HG02970 (cell line): ENCODE data around the gene ABCB9.

Experiments used
- ATAC-seq: cut with Tn5 transposase; IDR thresholded peaks from one replicate; pipeline ENCODE4 v1.9.1; 2021; ENCODE audit warnings: mild to moderate bottlenecking, moderate library complexity, moderate number of reproducible peaks; ENCODE audit not compliant: unreplicated experiment, low FRiP score

ABCB9 gene

DNA sequence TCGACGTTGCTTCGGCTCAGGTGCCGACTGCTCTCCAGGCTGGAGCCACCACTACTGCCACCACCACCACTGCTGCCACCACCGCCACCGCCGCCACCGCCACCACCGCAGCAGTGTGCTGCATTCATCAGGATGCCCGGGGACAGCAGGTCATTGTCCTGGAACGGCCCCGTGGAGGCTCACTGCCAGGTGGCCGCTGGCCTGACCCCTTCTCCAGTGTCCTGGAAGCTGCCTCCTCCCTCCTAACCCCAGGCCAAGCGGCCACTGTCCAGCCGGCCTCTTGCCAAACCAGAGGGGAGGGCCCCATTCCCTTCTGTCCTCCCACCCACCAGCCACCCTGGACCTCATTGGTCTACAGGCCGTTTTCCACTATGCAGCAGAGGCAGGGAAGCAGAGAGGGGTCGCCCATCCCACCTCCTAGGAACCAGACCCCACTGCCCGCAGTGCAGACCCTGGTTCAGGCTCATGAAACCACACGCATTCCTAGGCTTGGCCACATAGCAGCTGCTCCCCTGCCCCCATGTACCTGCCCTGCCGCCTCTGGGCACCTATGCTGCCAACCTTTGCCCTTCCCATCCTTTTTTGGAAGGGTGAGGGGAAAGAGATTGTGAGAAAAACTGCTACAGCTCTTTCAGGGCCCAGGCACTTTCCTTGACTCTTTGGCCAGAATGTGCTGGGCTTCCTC lies 29.4 kb upstream of the ABCB9 start:
- no peak for ATAC-seq

DNA sequence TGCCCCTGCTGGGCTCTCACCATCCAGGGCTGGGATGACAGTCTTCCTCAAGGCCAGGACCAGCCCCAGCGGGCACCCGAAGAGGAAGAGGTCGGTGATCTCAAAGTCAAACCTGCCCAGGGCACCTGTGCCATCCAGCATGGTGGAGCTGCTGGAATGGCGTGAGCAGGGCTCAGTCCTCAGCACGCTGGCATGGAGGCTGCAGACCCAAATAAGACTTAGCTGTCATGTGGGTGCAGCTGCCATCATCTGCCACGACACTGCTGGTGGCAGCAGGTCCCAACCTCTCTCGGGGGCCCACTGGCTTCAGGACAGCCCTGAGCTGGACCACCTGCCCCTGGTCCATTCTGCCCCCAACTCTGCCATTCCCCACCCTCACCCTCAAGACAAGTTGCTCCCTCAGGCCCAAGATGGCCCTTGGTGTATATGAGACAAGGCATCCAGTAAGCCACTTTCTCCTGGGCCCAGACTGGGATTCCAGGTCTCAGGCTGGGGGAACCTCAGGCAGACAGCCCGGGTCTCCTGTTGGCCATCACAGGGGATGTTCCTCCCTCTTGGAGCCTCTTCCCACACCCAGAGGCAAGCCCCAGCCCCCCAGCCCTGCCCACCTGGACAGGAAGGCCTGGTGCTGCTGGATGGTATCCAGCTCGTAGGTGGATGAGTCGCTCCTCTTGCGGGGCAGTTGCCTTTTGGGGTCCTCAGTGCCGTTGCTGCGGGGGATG lies 28.7 kb upstream of the ABCB9 start:
- no peak for ATAC-seq

DNA sequence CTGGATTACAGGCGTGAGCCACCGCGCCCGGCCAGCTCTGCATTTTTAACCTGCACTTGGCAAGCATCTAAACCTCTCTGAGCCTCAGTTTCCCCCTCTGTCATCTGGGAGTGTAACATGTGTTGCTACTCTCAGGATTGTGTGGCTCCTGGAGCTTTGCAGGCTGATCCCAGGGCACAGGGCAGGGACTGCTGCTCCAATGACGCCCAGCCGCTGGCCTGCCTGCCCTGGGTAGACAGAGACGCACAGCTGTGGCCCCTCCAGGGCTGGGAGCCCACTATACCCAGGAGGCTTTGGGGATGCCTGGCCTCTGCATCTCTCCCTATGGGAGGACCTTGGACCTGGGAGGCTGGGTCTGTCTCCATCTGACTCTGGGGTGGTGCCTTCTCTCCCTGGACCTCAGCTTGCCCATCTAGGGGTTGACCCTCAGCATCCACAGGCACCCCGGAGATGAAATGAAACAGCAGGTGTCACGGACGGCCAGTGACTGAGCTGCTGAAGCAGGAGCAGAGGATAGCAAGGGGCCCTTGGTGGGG lies 27.9 kb upstream of the ABCB9 start:
- ATAC-seq = no peak

DNA sequence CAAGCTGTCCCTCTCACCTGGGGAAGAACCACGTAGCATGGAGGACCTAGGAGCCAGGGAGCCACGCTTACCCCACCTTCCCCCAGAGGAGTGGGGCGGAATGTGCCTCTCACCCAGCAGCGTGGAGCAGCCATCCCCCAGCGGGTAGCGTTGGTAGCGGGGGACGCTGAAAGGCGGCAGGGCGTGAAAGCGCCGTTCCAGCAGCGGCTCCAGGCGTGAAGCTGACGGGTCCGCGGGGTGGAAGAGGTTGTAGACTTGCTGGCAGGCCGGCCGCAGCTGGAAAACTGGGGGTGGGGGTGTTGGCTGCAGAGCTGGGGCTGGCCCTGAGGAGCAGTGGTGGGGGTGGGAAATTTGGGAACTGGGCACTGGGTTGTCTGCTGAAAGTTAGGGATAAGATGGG lies 26.1 kb upstream of the ABCB9 start:
- ATAC-seq = no peak

DNA sequence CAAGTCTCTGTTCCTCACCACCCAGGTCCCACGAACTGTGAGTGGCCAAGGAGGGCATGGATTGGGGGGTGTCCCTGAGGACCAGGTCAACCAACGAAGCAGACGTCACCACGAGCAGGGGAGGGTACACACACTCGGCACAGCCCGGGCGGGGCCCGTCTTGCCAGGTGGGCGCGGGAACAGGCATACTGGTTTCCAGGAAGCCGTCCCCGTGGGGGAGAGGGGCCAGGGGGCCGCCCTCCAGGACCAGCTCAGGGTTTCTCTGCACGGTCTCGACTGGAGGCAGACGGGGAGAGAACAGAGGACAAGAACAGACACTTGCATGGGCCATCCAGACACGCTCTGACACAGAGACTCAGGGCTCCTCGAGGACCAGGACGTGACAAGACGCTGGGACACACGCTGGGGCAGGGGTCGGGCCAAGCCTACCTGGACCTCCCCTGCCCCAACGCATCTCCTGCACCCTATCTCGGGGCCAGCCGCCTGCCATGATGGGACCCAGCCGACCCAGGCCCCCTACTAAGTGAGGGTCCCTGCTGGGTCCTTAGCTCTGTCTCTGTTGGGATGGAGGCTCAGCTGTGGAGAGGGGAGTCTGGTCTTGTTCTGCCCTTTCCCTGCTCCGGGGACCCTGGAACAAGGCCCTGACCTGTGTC lies 25.5 kb upstream of the ABCB9 start:
- ATAC-seq = no peak

DNA sequence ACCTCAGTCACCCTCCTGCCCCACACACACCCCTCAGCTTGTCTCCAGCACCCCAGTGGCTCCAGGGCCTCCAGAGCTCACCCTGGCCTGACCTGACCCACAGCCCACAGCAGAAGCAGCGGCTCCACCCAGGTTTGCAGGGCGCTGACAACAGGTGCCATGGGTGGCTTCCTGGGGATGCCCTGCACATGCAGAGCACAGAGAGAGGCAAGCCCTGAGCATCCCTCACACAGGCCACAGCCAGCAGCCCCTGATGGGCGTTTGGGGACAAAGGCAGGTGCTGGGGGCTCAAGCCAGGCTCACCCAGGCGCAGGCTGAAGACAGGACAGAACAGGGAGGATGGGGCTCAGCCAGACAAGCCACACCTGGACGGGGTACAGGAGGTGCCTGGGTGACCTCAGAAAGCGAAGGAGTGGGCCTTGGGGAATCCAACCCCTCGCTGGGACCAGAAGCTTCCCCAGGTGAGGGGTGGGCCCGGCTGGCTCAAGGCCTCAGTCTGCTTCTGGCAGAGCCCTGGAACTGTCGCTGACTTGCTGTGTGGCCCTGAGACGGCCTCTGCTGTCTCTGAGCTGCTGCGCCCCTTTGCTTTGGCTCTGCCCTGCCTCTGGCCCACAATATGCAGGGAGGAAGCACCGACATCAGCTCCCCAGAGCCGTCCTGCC lies 24.8 kb upstream of the ABCB9 start:
- no peak for ATAC-seq

DNA sequence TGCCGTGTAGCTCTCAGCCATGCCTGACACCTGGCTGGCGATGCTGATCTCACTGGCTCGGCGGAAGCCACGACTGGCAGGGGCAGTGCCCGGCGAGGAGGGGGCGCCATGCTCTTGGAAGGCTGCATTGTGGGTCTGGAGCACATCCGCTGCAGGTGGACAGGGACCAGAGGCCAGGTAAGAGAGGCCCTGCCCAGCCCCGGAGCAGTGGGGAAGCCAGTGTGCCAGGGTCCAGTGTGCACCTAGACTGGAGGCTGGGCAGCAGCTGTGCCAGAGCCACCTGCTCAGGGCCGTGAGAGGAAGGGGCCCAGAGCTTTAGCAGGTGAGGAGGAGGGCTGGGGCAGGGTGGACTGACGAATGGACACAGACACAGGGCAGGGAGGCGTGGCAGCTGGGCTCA lies 24.3 kb upstream of the ABCB9 start:
- no peak for ATAC-seq

DNA sequence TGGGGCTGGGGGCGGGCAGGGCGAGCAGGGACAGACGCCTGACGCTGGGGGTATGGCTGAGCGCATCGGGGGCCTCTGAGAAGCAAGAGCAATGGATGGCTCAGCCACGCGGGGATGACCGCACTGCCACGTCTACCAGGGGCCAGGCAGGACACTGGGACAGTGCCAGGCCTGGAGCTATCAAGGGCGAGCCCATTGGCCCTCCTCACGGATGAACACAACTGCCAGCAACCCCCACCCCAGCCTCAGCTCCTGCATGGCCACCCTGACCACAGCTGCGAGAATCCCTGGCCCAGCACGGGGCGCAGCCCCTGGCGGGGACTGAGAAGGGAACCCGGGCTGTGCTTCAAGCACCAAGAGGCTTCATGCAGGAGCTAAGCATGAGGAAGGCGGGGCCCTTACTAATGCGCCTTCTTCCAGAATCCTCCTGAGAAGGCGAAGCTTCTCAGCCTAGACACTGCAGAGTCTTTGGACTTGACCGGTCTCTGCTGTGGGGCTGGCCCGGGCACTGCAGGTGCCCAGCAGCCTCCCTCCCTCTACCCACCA lies 23.7 kb upstream of the ABCB9 start:
- no peak for ATAC-seq

DNA sequence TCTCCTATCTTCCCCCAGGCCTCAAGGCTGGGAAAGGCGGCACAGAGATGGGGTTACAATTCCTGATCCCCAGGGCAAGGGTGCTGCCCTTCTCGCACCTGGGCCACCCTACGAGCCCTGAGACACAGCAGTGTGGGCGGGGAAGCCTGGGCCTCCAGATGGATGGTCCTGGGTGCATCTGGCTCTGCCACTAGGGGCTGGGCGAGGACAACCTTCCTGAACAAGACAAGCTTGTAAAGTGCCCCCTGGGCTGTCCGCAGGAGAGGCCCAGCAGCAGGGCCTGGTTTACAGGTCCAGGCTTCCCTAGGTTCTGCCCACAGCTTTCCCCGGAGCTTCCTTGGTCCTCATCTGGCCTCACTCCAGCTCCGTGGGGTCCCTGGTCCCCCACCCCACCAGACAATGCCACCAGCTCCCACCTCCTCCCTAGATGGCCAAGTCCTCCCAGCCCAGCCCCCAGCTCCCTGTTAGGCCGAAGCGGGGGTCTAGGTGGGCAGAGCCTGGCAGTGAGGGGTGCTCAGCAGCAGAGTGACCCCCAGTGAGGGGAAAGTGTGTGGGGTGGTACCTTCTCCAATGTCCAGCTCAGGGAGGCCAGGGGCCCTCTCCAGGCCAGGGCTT lies 23.1 kb upstream of the ABCB9 start:
- ATAC-seq = no peak

DNA sequence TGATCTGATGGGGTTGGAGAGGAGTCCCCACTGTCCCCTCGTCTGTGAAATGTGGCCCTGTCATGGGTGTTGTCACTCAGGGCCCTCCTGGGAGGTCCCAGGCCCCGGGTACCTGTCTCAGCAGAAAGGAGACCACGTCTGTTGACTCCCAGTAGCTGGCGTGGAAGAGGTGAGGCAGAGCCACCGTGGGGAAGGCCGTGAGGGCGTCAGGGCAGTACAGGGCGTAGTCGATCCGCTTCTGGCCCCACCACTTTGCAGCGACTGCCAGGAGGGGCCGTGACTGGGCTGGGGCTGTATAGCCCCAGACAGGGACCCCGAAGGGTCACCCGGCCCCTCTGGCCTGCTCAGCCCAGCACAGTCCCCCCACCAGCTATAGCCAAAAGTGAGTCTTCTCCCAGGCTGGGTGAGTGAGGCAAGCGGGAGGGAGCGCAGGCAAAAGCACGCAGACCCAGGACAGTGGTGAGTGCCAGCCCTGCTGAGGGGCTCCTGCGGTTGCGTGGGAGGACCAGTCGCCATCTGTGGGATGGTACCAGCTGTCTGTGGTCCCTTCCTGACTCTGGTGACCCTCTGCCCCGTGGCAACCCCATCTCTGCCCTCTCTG lies 22.4 kb upstream of the ABCB9 start:
- no peak for ATAC-seq

DNA sequence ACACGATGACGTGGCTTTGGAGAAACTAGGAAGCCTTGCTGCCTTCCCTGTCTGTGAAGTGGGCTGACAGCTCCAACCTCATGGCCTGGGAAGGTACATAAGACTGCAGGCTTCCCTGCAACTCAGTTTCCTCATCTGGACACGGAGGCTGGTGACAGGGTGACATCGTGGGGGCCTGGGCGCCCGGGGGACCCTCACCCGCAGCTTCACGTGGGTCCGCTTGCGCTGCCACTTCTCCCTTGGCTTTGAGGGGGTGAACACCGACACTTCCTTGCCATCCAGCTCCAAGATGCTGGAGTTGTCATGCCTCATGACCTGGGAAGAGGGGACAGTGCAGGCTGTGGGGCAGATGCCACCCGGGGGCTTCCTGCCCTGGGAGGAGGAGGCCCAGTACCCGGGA lies 21.8 kb upstream of the ABCB9 start:
- no peak for ATAC-seq

DNA sequence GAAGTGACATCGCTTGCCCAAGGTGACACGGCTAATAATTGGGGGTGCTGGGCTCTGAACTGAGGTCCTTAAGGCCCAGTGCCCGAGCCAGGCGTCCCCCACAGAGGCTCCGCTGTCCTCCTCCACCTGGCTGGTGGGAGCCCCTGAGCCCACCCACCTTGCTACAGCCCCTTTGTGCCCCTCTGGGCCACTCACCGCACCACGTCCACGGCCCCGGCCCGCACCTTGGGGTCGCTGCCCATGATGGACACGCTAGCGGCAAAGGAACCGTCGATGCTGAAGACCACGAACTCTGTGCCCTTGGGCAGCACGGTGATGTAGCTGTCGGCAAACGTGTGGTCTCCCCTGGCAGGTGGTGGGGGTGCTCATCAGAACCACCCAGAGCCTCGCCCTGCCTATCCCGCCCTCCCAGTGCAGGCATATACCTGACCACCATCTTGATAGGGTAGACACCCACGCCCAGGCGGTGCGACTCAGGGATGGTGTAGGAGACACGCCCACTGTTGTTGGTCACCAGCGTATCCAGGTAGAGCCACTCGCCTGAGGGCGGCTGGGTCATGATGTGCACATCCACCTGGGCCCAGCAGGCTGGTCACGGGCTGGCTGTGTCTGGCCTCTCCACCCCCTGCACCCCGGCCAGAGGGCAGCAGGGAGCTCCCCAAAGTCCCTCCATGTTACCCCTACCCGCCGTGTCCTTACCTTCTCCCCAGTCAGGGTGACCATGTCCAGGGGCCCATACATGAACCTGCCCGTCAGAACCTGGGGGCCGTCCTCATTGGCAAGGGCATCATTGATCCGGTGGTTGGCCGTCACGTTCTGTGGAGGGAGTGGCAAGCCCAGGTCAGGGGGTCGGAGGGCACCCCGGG lies 21.1 kb upstream of the ABCB9 start:
- no peak for ATAC-seq

DNA sequence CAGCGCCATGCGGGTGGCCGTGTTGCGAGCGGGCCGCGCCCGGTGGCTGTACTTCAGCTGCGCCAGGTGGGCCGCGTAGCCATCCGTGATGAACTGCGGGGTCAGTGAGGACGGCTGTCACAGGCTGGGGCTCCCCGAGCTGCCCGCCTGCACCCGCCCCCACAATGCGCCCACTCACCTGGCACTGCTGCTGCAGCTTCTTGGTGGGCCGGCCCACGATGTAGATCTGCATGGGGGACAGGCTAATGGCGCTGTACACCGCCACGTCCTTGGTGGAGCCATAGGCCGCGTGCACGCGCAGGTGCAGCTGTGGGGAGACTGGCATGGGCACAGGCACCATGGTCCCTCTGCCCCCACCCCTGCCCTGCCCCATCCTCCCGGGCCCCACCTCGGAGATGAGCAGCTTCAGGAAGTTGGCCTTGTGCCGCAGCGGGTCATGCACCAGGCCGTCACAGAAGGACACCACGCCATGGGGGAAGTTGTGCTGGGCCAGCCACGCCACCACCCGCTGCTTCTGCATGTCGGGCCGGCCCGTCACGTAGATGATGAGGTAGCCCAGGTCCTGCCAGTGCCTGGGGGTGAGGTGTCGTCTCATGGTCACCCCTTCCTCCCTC lies 20.1 kb upstream of the ABCB9 start:
- ATAC-seq = no peak

DNA sequence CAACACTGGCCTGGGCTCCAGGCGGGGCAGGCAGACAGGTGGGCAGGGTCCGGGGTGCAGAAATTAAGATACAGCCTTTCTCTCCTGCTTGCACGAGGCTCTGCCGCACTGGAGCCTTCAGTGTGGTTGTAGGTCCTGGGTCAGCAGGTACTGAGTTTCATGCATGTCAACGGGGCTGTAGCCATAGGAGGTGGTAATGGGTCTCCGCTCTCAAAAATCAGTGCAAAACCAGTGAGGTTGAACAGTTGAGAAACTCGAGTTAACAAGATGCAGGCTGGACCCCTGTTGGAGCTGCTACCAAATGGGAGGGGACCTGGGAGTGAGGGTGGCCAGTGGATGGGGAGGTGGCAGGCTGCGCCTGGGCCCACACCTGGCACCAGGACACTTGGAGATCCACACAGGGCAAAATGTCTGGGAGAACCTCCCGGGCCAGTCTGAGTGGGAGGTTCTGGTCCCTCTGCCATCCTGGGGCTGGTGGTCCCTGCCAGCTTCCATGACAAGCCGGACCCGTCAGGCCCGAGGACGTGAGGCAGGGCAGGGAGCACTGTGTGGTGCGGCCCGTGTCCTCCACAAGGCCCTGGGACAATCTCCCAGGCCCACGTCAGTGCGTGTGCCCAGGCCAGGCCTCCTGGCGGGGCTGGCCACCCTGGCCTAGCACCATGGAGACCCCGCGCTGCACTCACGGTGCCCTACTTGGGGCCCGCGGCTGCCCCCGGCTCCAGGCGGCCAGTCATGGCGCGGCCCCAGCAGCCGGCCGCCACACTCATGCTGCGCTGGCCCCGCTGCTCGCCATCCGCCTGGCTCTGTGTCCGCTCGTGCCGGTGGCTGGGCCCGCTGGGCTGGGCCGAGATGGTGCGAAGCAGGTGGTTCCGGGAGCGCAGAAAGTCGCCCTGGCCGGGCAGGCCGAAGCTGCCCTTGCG lies 19.3 kb upstream of the ABCB9 start:
- no peak for ATAC-seq

DNA sequence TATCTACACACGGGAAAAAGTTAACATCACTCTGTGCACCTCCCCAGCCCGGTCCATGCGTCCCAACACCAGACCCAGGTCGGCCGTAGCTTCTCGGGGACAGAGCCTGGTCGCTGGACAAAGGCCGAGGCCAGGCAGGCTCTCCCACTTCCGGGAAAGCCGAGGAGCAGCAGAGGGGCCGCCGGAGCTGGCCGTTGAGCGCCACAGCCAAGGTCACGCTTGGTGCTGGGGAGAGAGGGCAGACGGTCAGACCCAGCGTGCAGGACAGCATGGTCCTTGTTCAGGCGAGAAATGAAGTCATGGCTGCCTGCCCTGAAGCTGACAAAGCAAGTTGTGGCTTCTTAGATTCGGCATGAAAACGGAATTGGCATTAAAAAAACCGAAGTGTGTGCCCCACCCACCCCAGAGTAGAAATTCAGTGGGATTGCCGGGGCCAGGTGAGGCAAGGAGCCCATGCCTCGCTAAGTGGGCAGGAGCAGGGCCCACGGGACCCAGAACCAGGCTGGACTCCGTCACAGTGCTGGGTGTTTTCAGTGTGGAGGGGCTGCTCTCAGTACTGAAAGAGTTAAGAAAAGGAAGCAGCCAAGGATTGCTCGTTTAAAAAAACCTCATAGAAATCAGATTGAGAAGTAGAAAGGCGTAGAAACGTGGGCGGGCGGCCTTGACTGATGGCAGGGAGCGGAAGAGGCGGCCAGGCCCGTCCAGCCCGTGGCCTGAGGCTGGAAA lies 18.5 kb upstream of the ABCB9 start:
- ATAC-seq = no peak

DNA sequence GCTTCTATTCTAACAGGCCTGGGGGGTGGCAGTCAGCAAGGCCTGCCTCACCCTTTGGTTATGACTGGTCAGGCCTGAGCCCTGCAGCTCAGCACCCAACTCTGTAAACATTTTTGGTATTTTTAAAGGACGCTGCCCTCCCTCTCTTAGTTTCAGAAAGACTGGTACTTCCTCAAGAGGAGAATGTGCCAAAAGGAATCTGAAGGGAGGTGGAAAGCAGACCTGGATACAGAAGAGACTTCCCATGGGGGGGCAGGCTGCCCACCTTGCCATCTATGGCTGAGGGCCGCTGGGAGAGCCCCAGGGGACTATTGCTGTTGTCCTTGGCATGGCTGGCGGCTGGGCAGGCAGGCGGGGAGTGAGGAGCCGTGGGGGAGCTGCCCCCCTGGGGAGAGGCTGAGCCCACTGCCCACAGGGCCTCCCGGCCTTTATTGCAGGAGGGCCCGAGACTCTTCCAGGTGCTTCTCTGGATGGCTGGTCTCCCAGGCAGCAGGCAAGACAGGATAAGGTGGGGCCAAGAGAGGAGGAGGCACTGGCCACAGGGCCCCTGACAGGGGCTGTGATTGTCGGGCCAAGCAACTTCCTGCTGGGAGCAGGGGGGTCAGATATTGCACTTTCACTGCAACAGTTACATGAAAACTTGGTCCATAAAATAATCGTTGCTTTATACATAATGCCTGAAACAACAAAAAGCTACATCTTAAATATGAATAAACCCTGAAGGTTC lies 17.7 kb upstream of the ABCB9 start:
- no peak for ATAC-seq
